HL-60 (cell line): ENCODE data around the gene SLC6A18.

Source experiments
- DNase-seq, 2 experiments: peaks; one replicate each; pipeline ENCODE4 v3.0.0-alpha.2; 2010 to 2020; ENCODE audit warnings: low read depth in 1 of 2, low spot score in 1 of 2
- H3K27ac ChIP-seq: fragments of 250-450 bp; sonication (Bioruptor Pico); replicated peaks from 2 replicates; pipeline ENCODE4 v1.5.1; 2020; ENCODE audit warnings: mild to moderate bottlenecking, moderate library complexity
- H3K27me3 ChIP-seq: fragments of 250-450 bp; sonication (Bioruptor Pico); 2 replicates; pipeline ENCODE4 v1.5.1; 2021; ENCODE audit warnings: mild to moderate bottlenecking, moderate library complexity; ENCODE audit not compliant: insufficient read depth, poor library complexity, severe bottlenecking
- H3K4me3 ChIP-seq: replicated peaks from 2 replicates; pipeline ENCODE4 v1.5.1; 2011; ENCODE audit warnings: mild to moderate bottlenecking, control low read depth, low read length; ENCODE audit not compliant: insufficient read depth
- GABPA ChIP-seq: IDR thresholded peaks from 2 replicates; pipeline ENCODE4 v1.6.1; 2012; ENCODE audit warnings: low read depth
- POLR2AphosphoS5 ChIP-seq: IDR thresholded peaks from 2 replicates; pipeline ENCODE4 v1.6.1; 2012; ENCODE audit warnings: low read depth
- SPI1 ChIP-seq: IDR thresholded peaks from 2 replicates; pipeline ENCODE4 v1.6.1; 2012; ENCODE audit warnings: low read depth, mild to moderate bottlenecking, borderline replicate concordance
- TF ChIP-seq, protein P1 (sequence below): IDR thresholded peaks from one replicate; pipeline ENCODE4 v1.5.1; 2011; ENCODE audit warnings: low read length, control low read depth, inconsistent platforms; ENCODE audit not compliant: insufficient read depth
- TF ChIP-seq, protein P2 (sequence below): IDR thresholded peaks from 2 replicates; pipeline ENCODE4 v1.6.1; 2012; ENCODE audit warnings: low read depth; ENCODE audit not compliant: insufficient replicate concordance

Gene SLC6A18

DNA sequence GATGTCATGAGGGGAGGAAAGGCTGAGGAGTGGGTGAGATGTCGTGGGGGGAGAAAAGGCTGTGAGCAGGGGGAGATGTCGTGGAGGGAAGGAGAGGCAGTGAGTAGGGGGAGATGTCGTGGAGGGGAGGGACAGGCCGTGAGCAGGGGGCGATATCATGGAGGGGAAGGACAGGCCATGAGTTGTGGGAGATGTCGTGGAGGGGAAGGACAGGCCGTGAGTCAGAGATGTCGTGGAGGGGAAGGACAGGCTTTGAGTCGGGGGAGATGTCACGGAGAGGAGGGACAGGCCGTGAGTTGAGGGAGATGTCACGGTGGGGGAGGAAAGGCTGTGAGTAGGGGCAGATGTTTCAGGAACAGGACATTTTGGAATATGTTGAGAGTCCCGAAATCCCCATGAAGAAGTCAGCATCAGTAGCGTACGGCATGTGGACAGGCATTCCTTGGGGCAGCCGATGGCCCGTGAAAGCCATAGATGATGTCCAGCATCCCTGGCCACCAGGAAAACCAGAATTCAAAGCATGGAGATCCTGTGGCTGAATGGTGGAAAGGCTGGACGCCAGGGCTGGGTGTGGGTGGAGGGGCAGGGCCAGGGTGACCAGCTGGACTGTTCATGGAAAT is 32.1 kb upstream of the SLC6A18 start:
- TF ChIP-seq, protein P1, sequence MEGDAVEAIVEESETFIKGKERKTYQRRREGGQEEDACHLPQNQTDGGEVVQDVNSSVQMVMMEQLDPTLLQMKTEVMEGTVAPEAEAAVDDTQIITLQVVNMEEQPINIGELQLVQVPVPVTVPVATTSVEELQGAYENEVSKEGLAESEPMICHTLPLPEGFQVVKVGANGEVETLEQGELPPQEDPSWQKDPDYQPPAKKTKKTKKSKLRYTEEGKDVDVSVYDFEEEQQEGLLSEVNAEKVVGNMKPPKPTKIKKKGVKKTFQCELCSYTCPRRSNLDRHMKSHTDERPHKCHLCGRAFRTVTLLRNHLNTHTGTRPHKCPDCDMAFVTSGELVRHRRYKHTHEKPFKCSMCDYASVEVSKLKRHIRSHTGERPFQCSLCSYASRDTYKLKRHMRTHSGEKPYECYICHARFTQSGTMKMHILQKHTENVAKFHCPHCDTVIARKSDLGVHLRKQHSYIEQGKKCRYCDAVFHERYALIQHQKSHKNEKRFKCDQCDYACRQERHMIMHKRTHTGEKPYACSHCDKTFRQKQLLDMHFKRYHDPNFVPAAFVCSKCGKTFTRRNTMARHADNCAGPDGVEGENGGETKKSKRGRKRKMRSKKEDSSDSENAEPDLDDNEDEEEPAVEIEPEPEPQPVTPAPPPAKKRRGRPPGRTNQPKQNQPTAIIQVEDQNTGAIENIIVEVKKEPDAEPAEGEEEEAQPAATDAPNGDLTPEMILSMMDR, result no peak
- TF ChIP-seq GABPA (no peak), POLR2AphosphoS5 (no peak), SPI1 (no peak)
- TF ChIP-seq, protein P2, sequence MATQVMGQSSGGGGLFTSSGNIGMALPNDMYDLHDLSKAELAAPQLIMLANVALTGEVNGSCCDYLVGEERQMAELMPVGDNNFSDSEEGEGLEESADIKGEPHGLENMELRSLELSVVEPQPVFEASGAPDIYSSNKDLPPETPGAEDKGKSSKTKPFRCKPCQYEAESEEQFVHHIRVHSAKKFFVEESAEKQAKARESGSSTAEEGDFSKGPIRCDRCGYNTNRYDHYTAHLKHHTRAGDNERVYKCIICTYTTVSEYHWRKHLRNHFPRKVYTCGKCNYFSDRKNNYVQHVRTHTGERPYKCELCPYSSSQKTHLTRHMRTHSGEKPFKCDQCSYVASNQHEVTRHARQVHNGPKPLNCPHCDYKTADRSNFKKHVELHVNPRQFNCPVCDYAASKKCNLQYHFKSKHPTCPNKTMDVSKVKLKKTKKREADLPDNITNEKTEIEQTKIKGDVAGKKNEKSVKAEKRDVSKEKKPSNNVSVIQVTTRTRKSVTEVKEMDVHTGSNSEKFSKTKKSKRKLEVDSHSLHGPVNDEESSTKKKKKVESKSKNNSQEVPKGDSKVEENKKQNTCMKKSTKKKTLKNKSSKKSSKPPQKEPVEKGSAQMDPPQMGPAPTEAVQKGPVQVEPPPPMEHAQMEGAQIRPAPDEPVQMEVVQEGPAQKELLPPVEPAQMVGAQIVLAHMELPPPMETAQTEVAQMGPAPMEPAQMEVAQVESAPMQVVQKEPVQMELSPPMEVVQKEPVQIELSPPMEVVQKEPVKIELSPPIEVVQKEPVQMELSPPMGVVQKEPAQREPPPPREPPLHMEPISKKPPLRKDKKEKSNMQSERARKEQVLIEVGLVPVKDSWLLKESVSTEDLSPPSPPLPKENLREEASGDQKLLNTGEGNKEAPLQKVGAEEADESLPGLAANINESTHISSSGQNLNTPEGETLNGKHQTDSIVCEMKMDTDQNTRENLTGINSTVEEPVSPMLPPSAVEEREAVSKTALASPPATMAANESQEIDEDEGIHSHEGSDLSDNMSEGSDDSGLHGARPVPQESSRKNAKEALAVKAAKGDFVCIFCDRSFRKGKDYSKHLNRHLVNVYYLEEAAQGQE, result no peak
- Histone ChIP-seq H3K4me3 (no peak overlapping the region), H3K27ac (no peak overlapping the region), H3K27me3 (no peaks in the 10 kb centered on the region)
- DNase-seq, result no peak

DNA sequence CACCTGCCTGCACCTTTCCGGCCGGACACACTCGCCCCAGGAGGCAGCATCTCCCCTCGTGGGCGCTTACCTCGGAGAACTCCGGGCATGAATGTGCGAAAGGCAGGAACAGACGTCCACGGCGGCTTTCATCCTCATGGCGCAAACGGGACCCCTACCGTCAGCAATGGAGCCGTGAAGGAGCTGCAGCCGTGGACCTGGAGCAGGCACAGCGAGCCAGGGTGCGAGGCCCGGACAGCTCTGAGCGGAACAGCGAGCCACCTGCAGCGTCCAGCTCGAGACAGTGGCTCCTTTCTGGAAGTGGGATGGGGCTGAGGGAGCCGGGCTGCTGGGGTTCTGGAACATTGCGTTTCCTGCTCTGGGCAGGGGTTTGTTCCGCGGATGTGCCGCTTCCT is 31.6 kb upstream of the SLC6A18 start:
- TF ChIP-seq SPI1 (no peak), POLR2AphosphoS5 (no peak), GABPA (no peak)
- TF ChIP-seq, protein P1, result no peak
- TF ChIP-seq, protein P2, result no peak
- DNase-seq, result no peak

DNA sequence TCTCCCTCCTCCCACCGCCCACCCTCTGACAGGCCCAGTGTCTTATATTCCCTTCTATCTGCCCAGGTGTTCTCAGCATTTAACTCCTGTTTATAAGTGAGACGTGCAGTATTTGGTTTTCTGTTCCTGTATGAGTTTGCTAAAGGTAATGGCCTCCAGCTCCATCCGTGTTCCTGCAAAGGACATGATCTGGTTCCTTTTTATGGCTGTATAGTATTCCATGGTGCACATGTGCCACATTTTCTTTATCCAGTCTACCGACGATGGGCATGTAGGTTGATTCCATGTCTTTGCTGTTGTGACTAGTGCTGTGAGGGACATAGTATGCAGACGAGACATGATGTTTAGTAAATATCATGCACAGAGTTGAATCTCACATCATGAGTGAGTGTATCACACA is 30.8 kb upstream of the SLC6A18 start:
- peaks cover under 1% of the 10 kb centered on the region for H3K27me3 ChIP-seq
- H3K4me3 ChIP-seq, result no peak overlapping the region
- no peak for DNase-seq
- no peak overlapping the region for H3K27ac ChIP-seq
- no peak for TF ChIP-seq POLR2AphosphoS5

More for the DNA sequence above, 31.6 kb upstream of the SLC6A18 start:
- H3K27me3 ChIP-seq, result no peaks in the 10 kb centered on the region
- H3K4me3 ChIP-seq, result no peak overlapping the region
- no peak overlapping the region for H3K27ac ChIP-seq

DNA sequence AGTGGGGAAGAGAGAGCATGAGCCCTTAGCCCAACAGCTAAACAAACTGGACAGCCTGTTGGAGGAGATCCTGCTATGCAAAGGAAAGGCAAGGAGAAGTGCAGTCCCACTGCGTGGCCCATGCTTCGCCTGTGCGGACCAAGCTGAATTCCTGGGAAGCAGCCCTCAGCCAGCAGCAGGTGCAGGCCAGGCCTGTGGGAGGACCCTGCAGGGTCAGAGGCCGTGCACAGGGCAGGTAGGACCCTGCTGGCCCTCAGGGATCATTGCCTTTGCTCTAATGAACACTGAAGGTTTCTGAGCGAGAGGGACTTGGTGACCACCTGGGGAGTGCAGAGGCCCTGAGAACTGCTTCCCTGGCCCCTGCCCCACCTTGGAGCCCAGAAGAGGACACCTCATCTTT is 29.7 kb upstream of the SLC6A18 start:
- Histone ChIP-seq H3K27ac (no peak overlapping the region), H3K4me3 (no peak overlapping the region), H3K27me3 (peaks cover 6% of the 10 kb centered on the region)
- TF ChIP-seq POLR2AphosphoS5 (no peak), SPI1 (no peak), GABPA (no peak)
- TF ChIP-seq, protein P1, result no peak
- TF ChIP-seq, protein P2, result no peak
- no peak for DNase-seq
